GM12878 (cell line): Measurements from ENCODE around the gene UBE2D3. TPM values are rescaled to one million over a fixed set of nuclear protein-coding genes. Genes with fewer than 3 reads are reported as not detected.
"Not testable (repeated sequence)": the region's sequence is repeated elsewhere in the genome, so short reads cannot be mapped to it uniquely, and the experiment has no call there.

Source experiments
- ATAC-seq: fragments of 200-7000 bp; cut with Tn5 transposase; 3 replicates; pipeline ENCODE4 v1.9.1; 2020; ENCODE audit warnings: mild to moderate bottlenecking, moderate library complexity
- BruUV-seq: library from RNA; stranded (reverse); fragments of 400-500 nt; replicated peaks from 2 replicates; lab custom pipeline; 2021; lab: Mats Ljungman, UMichigan
- CTCF ChIA-PET: fragments of 300-600 bp; sonication (Branson Sonifier 250); formaldehyde crosslinking; extraction: SDS; loops from one replicate; lab custom pipeline; 2021; ENCODE audit warnings: inconsistent platforms; lab: Yijun Ruan, JAX
- POLR2A ChIA-PET: fragments of 350-600 bp; formaldehyde crosslinking; extraction: SDS; loops from one replicate; lab custom pipeline; 2021; ENCODE audit warnings: inconsistent platforms; lab: Charles Lee
- RAD21 ChIA-PET: fragments of 300-600 bp; sonication (Branson Sonifier 250); formaldehyde crosslinking; loops from one replicate; lab custom pipeline; 2023; ENCODE audit warnings: antibody characterized with exemption; ENCODE audit not compliant: unreplicated experiment; lab: Charles Lee
- SMC1A ChIA-PET: fragments of 300-600 bp; sonication (Branson Sonifier 250); formaldehyde crosslinking; loops from one replicate; lab custom pipeline; 2023; ENCODE audit not compliant: unreplicated experiment, uncharacterized antibody; lab: Charles Lee
- DNase-seq: peaks from one replicate; pipeline ENCODE4 v3.0.0-alpha.2; 2011; ENCODE audit warnings: low read depth, low spot score
- FAIRE-seq: peaks from 3 replicates; lab custom pipeline; 2011; peaks lifted over from hg19 to GRCh38; lab: Jason Lieb, UNC
- H2AFZ ChIP-seq: 2 replicates; pipeline ENCODE4 v1.6.0; 2011; ENCODE audit warnings: low read depth, low read length, control low read depth; ENCODE audit not compliant: control insufficient read depth
- H3K27ac ChIP-seq: 2 replicates; pipeline ENCODE4 v1.5.1; 2011; ENCODE audit warnings: control low read depth; ENCODE audit not compliant: control insufficient read depth, insufficient read depth
- H3K27me3 ChIP-seq, 2 experiments: replicated peaks in 1 of 2; 2 replicates each; pipeline versions ENCODE4 v1.6.0 to v1.6.1; 2011; ENCODE audit warnings: low read length in 1 of 2; ENCODE audit not compliant: control insufficient read depth in 2 of 2, insufficient read depth in 2 of 2
- H3K36me3 ChIP-seq, 2 experiments: 2 replicates each; pipeline ENCODE4 v1.5.1; 2011; ENCODE audit warnings: low read length in 1 of 2; ENCODE audit not compliant: control insufficient read depth in 2 of 2, insufficient read depth in 2 of 2
- H3K4me1 ChIP-seq: 2 replicates; pipeline ENCODE4 v1.6.1; 2011; ENCODE audit warnings: mild to moderate bottlenecking, low read length, moderate library complexity, mixed read lengths; ENCODE audit not compliant: control insufficient read depth, insufficient read depth
- H3K4me2 ChIP-seq: 2 replicates; pipeline ENCODE4 v1.6.0; 2011; ENCODE audit warnings: control low read depth; ENCODE audit not compliant: control insufficient read depth, insufficient read depth
- H3K4me3 ChIP-seq: fragments of 200-600 bp; sonication (generic); 2 replicates; pipeline ENCODE4 v1.5.1; 2016
- H3K79me2 ChIP-seq: 2 replicates; pipeline ENCODE4 v1.6.0; 2011; ENCODE audit warnings: low read length; ENCODE audit not compliant: control insufficient read depth, insufficient read depth
- H3K9ac ChIP-seq: 2 replicates; pipeline ENCODE4 v1.8.0; 2011; ENCODE audit warnings: low read length, control low read depth, mixed read lengths; ENCODE audit not compliant: control insufficient read depth, insufficient read depth
- H3K9me3 ChIP-seq: replicated peaks from 3 replicates; pipeline ENCODE4 v1.5.1; 2011; ENCODE audit warnings: mild to moderate bottlenecking, low read length; ENCODE audit not compliant: control insufficient read depth, insufficient read depth
- H4K20me1 ChIP-seq: 2 replicates; pipeline ENCODE4 v1.6.0; 2011; ENCODE audit not compliant: control insufficient read depth, insufficient read depth
- MLLT1 ChIP-seq: fragments of 450-650 bp; IDR thresholded peaks from 2 replicates; pipeline ENCODE4 v1.6.1; 2016; ENCODE audit warnings: mild to moderate bottlenecking
- WGBS: methylation state at CpG from one replicate; pipeline ENCODE4 v1.1.6; 2016; ENCODE audit warnings: low lambda C conversion rate; ENCODE audit not compliant: insufficient replicate concordance, insufficient coverage; ENCODE audit errors: missing lambda C conversion rate; 5-methylcytosine and 5-hydroxymethylcytosine counted together
- in situ Hi-C: fragments of 300-500 bp; cut with MboI; formaldehyde crosslinking; loops from 9 replicates; pipeline ENCODE4 v1.14.3; 2018; ENCODE audit warnings: mixed read lengths
- intact Hi-C: fragments of 100-400 bp; cut with micrococcal nuclease; formaldehyde crosslinking; loops from one replicate; pipeline ENCODE4 v1.14.2; 2022; ENCODE audit not compliant: unreplicated experiment
- polyA plus RNA-seq, 11 experiments: library from polyadenylated mRNA; depleted of rRNA in 4 of 11; unstranded in 6 of 11; stranded (reverse) in 5 of 11; fragments of >200 nt; fragmentation: Nextera tagmentation in 4 of 11; fragmentation: Illumina TruSeq in 1 of 11; extraction: Ambion mirVana in 4 of 11; extraction: Trizol in 1 of 11; gene quantifications; 1 replicate in 1 of 11; 2 replicates in 10 of 11; pipeline versions ENCODE4 v1.2.1 to v1.2.3, GENCODE V29; 2011 to 2016; ENCODE audit warnings: inconsistent platforms in 2 of 11, missing spikeins in 2 of 11, low read depth in 1 of 11
- total RNA-seq, 4 experiments: library from RNA; depleted of rRNA in 3 of 4; stranded (reverse); fragments of >200 nt in 3 of 4; fragmentation: Illumina TruSeq in 1 of 4; extraction: Trizol in 1 of 4; gene quantifications; 2 replicates each; pipeline versions ENCODE4 v1.2.1 to v1.2.3, GENCODE V29; 2013 to 2021
- TF ChIP-seq, protein P1 (sequence below): fragments of 450-650 bp; IDR thresholded peaks from 2 replicates; pipeline ENCODE4 v1.6.1; 2017; ENCODE audit warnings: mild to moderate bottlenecking

UBE2D3 gene
- total and polyA plus RNA-seq, 10 of the 15 experiments (the other 5 are each of a cell fraction or from before 2014, with no cell fraction given): 162 to 572 (median 395) TPM

- ChIA-PET CTCF (interaction anchor here (0.9 to 1.2 kb wide), 3 partner anchors 10 to 101 kb away, joined by 3 to 5 read pairs (median 3); no protein-coding TSS in a partner anchor), POLR2A (interaction anchor here (1.7 to 11.7 kb wide), 3 partner anchors 5 to 16 kb away, joined by 3 to 121 read pairs (median 121); partner anchors contain the start of gene UBE2D3)
Measured at GRCh38 chr4:102819100-102819499, 8.3 kb downstream of the UBE2D3 start.

More at GRCh38 chr4:102819100-102819499, 8.3 kb downstream of the UBE2D3 start:
- not testable (repeated sequence) for FAIRE-seq, H3K9me3 ChIP-seq, H3K27ac ChIP-seq, ATAC-seq, H3K27me3 ChIP-seq, BruUV-seq, H3K9ac ChIP-seq, H3K4me1 ChIP-seq, H2AFZ ChIP-seq, H4K20me1 ChIP-seq, DNase-seq
- WGBS: 100% methylated on average over 10 of the region's 10 CpGs
- peak; percentile 59; the same call in 1 of the 2 replicates for TF ChIP-seq MLLT1
- TF ChIP-seq, protein P1, sequence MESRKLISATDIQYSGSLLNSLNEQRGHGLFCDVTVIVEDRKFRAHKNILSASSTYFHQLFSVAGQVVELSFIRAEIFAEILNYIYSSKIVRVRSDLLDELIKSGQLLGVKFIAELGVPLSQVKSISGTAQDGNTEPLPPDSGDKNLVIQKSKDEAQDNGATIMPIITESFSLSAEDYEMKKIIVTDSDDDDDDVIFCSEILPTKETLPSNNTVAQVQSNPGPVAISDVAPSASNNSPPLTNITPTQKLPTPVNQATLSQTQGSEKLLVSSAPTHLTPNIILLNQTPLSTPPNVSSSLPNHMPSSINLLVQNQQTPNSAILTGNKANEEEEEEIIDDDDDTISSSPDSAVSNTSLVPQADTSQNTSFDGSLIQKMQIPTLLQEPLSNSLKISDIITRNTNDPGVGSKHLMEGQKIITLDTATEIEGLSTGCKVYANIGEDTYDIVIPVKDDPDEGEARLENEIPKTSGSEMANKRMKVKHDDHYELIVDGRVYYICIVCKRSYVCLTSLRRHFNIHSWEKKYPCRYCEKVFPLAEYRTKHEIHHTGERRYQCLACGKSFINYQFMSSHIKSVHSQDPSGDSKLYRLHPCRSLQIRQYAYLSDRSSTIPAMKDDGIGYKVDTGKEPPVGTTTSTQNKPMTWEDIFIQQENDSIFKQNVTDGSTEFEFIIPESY: 0 out of 2 replicates have a peak, but pooled peaks have one; percentile 7
- H3K4me3 ChIP-seq: peak overlapping the region; percentile 1; the same call in 1 of the 2 replicates
- RAD21 ChIA-PET: interaction anchor here (0.7 kb wide), 1 partner anchor 138 kb away, joined by 3 read pairs; no protein-coding TSS in a partner anchor
- H3K79me2 ChIP-seq: peaks cover 99% of the 10 kb centered on the region
- intact Hi-C loops: loop anchor here (10.0 kb wide), 1 partner anchor 384 kb away; no protein-coding TSS in a partner anchor
- SMC1A ChIA-PET: interaction anchor here (0.7 to 7.4 kb wide), 5 partner anchors 8 to 162 kb away, joined by 3 to 72 read pairs (median 3); partner anchors contain the start of gene CISD2
- peaks cover 0 to 22% of the 10 kb centered on the region in 2 experiments; a peak in 3 of 4 replicates for H3K36me3 ChIP-seq
- H3K4me2 ChIP-seq: peak overlapping the region; percentile 21
- in situ Hi-C loops: loop anchor here (25.0 kb wide), 1 partner anchor 193 kb away; the partner anchor contains the start of gene SLC9B1
